Astrocyte of the cerebellum (primary cell): Measurements from ENCODE around the gene IMMT.

ENCODE experiments used
- DNase-seq: peaks from one replicate; pipeline ENCODE4 v3.0.0-alpha.2; 2011; ENCODE audit warnings: low read depth
- H3K4me3 ChIP-seq: 2 replicates; pipeline ENCODE4 v1.5.1; 2011; ENCODE audit warnings: mild to moderate bottlenecking, low read depth, low read length, moderate library complexity
- CTCF ChIP-seq: IDR thresholded peaks from 2 replicates; pipeline ENCODE4 v1.5.1; 2012; ENCODE audit warnings: low read length, low read depth, moderate library complexity, mild to moderate bottlenecking; ENCODE audit errors: missing control alignments
- in situ Hi-C: cut with HindIII; loops from 2 replicates; pipeline ENCODE4 v1.10.0; 2017; ENCODE audit warnings: low sequenced_read_pairs

The IMMT gene

DNA sequence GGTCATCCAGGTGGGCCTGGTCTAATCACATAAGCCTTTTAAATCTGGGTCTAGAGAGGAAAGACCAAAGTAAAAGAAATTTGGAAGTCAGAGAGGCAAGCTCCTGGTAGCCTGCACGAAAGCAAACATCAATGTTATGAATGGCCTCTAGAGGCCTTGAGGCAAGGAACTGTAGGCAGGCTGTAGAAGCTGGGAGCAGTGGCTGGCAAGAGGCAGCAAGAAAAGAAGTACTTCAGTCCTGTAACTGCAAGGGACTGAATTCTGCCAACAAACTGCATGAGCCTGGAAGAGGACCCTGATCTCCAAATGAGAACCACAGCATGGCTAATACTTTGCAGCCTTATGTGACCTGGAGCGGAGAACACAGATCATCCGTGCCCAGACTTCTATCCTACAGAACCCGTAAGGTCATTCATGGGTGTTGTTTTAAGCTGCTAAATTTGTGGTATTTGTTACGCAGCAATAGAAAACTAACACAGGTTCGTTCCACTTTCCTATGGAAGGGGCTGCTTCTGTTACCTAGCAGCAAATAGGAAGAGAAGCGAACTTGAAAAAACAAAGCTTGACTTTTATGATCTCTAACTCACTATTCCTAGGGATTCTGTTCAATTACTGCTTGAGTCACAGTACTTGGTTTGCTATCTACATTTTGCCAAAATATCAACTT lies 1.2 kb downstream of the IMMT start:
- TF ChIP-seq CTCF, result no peak
- no peak for DNase-seq
- in situ Hi-C loops, result no loop called here
- peak overlapping the region; percentile 96 for H3K4me3 ChIP-seq

DNA sequence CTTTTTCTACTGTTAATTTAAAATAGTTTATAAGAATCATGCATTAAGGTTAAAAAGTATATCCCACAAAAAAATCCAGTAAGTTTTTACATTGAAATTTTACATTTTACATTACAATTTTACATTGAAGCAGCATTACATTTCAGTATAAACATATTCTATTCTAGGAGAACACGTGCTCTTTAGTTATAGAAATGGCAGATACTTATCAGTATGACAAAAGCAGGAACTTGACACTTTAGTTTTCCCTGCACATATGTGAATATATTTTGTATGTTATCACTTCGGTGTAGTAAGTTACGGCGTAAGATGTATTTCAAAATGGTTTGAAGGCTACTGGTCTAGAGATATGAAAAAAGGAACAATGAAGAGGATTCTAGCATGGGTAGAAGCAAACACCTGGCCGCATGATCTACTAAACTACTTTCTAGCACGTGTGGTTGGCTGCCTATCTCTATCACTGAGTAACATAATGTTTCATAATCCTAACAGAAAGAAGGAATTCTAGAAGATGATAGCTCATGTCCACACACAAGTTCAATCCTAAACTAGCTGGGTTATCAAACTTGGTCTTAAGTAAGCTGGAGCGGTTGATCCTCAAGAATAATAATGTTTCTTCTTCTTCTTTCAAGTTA lies 5.4 kb downstream of the IMMT start:
- no peak overlapping the region for H3K4me3 ChIP-seq
- in situ Hi-C loops, result no loop called here
- TF ChIP-seq CTCF, result no peak
- DNase-seq, result no peak

- in situ Hi-C loops, result no loop called here
- no peak for TF ChIP-seq CTCF
- no peak overlapping the region for H3K4me3 ChIP-seq
- DNase-seq, result no peak
Measured at GRCh38 chr2:86186431-86186830, 8.8 kb downstream of the IMMT start.

DNA sequence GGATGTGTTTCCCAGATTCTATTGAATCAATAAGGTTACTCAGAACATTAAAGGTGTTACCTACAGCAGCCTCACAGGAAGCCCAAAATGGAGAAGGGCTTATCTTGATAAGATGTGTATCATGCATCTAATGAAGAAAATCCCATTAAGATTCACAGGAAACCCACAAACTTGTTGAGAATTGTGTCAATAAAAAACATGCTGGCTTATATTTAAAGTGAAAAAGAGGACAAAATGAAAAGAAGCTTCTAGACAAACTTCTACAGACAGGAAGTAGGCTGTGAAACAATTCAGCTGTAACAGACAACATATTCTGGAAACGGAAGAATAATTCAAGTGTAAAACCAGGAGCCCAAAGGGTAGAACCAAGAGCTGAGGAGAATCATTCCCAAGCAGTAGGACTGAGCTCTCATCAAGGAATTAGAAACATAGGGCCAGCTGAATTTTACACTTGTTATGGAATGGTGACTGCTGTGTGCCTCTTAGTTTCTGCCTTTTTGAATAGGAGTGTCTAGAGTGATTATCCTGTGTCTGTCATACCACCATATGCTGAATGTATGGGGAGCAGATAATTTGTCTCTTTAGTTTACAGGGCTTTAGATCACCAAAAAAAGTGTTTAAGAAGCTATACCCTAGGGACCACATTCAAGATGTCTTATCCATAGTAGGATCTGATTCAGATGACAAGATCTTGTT lies 9.6 kb downstream of the IMMT start:
- no peak for DNase-seq
- H3K4me3 ChIP-seq, result no peak overlapping the region
- TF ChIP-seq CTCF, result no peak
- in situ Hi-C loops, result no loop called here

- in situ Hi-C loops, result no loop called here
- no peak for TF ChIP-seq CTCF
- DNase-seq, result no peak
- no peak overlapping the region for H3K4me3 ChIP-seq
Measured at GRCh38 chr2:86176597-86176996, 18.7 kb downstream of the IMMT start.

GRCh38 chr2:86175828-86176227 lies 19.4 kb downstream of the IMMT start:
- H3K4me3 ChIP-seq, result no peak overlapping the region
- no peak for DNase-seq
- in situ Hi-C loops, result no loop called here
- no peak for TF ChIP-seq CTCF
